ENCODE results near the gene ZBTB48.

The ZBTB48 gene

GRCh38 chr1:6572653-6573383 lies 7.0 kb upstream of the ZBTB48 start:
- DNase-seq (ENCODE audit: low read depth in 2 of 2) = no peak

- DNase-seq (ENCODE audit: low read depth in 2 of 2) = no peak
These were observed 5.7 kb upstream of the ZBTB48 start for GRCh38 chr1:6574025-6574620.

DNA sequence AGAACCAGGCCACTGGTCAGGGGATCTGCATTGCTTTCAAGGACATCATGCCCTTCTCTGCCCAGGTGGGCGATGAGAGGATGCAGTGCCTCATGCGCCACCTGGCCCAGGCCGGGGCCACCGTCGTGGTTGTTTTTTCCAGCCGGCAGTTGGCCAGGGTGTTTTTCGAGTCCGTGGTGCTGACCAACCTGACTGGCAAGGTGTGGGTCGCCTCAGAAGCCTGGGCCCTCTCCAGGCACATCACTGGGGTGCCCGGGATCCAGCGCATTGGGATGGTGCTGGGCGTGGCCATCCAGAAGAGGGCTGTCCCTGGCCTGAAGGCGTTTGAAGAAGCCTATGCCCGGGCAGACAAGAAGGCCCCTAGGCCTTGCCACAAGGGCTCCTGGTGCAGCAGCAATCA lies 5.0 kb upstream of the ZBTB48 start:
- no peak for DNase-seq (ENCODE audit: low read depth in 2 of 2)

DNA sequence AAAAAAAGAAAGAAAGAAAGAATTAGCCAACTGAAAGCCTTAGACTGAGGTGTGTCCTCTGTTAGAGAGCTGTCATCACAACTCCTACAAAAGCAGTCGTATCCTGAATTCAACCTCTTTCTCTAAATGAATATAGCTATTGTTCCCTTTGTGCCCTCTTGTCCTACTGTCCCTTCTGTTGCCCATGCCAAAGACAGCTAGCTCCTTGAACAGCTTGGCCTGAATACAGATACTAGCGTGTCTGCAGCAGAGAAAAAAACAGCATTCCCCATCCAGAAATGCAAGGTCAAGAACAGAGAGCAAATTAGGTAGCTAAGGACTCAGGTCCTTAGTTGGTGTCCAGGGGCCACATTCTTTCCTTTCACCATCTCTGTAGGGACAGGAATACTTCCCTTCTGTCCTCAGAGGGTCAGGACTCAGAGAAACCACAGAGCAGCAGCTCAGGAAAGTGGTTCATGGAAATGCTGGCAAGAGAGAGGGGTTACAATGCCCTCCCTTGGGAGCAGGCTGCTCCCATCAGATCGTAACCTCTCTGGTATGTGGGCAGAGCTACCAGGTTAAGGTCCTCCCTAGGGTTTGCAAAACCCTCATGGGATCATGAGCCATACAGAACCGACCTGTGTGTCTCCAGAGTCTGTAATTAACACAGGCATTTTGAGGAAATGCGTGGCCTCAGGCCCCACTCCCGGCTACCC lies 1.8 kb upstream of the ZBTB48 start:
- DNase-seq (ENCODE audit: low read depth in 2 of 2) = no peak

DNA sequence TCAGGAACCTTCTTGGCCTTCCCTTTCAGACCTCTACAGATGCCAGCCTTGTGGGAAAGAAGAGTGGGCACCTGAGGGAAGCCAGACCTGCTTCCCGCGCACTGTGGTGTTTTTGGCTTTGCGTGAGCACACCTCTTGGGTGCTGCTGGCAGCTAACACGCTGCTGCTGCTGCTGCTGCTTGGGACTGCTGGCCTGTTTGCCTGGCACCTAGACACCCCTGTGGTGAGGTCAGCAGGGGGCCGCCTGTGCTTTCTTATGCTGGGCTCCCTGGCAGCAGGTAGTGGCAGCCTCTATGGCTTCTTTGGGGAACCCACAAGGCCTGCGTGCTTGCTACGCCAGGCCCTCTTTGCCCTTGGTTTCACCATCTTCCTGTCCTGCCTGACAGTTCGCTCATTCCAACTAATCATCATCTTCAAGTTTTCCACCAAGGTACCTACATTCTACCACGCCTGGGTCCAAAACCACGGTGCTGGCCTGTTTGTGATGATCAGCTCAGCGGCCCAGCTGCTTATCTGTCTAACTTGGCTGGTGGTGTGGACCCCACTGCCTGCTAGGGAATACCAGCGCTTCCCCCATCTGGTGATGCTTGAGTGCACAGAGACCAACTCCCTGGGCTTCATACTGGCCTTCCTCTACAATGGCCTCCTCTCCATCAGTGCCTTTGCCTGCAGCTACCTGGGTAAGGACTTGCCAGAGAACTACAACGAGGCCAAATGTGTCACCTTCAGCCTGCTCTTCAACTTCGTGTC lies 995 bp upstream of the ZBTB48 start:
- DNase-seq (ENCODE audit: low read depth in 2 of 2) = no peak

DNA sequence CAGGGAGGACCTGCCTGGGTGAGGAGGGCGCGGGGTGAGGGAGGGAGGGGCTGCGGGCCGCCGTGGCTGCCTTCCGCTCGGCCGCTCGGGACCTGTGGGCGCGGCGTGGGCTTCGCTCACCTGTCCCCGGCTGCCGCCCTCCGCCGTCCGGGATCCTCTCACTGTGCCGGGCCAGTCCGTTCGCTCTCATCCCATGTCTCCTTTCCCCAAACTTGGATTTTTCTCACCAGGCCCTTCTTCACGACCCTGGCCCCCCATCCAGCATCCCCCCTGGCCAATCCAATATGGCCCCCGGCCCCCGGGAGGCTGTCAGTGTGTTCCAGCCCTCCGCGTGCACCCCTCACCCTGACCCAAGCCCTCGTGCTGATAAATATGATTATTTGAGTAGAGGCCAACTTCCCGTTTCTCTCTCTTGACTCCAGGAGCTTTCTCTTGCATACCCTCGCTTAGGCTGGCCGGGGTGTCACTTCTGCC lies 362 bp downstream of the ZBTB48 start:
- no peak for DNase-seq (ENCODE audit: low read depth in 2 of 2)

- DNase-seq (ENCODE audit: low read depth in 2 of 2) = no peak
These were observed 1.0 kb downstream of the ZBTB48 start for GRCh38 chr1:6580593-6581409.

DNA sequence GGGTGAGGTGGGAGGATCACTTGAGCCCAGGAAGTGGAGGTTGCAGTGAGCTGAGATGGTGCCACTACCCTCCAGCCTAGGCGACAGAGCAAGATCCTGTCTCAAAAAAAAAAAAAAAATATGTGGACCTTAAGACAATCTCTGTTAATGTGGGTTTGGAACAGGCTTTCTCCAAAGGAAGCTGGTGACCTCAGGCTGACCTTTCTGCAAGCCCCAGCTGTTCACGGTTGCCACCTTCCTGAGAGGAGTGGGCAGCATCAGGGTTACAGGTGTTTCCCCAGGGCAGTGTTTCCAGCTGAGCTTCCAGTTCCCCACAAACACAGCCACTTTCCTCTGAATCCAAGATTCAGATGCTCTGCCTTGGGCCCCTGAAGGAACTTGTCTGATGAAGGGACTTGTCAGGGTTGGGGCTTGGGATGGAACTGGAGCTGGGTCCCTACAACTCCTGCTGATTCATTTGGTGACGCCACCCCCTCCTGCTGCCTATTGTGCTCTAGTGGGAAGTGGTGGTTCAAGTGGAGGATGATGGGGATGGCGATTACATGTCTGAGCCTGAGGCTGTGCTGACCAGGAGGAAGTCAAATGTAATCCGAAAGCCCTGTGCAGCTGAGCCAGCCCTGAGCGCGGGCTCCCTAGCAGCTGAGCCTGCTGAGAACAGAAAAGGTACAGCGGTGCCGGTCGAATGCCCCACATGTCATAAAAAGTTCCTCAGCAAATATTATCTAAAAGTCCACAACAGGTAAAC lies 1.9 kb downstream of the ZBTB48 start:
- no peak for DNase-seq (ENCODE audit: low read depth in 2 of 2)

DNA sequence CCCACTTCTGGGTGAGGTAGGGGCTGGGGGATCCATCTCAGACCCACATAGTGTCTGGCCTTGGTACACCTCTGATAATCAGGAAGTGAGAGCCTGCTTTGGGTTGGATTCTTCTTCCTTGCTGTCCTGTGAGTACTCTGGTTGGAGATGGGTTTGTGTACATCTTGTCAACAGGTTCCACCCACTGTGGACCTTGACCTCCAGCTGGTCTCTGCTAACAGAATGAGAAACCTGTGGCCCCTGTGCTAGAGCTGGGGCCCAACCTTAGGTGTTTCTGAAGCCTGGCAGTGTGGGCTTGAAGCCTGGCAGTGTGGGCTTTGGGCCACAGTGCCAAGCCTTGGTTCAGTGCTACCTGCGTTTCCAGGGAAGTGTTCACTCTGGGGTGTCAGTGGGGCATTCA lies 2.6 kb downstream of the ZBTB48 start:
- no peak for DNase-seq (ENCODE audit: low read depth in 2 of 2)

DNA sequence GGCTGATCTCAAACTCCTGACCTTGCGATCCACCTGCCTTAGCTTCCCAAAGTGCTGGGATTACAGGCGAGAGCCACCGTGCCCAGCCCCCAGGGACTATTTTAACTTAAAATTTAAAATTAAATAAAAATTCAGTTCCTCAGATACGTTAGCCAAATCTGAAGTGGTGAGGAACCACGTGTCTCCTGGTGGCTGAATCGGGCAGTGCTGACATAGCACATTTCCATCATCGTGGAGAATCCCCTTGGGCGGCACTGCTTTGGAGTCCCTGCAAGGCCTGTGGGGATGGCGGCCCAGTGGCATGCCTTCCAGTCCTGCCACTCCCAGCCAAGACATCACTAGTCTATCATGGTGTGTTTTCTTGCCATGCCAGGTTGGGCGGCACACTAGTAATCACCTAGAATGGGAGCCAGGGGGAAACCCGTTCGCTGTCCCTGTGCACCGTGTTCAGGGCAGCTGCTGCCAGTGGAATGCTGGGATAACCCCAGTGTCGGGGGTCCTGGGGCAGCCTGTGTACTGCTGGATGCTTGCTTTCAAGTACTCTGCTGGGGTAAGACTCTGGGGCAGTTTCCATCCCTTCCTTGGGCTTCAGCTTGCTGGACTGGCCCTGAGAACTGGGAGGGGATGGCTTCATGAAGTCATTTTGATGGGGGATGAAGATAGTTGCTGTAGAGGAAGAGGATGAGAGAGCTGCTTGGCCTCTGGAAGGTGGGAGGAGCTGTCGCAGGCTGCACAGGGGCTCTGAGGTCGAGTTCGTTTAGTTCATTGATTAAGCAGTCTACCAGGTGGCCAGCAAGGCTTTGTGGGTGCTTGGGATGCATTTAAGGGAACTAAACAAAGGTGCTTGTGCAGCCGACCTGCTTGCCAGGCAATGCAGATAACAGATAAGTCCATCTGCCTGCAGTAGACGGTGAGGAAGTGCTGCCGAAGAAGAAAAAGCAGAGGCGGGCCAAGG lies 4.6 kb downstream of the ZBTB48 start:
- no peak for DNase-seq (ENCODE audit: low read depth in 2 of 2)

GRCh38 chr1:6585081-6585722 lies 5.4 kb downstream of the ZBTB48 start:
- no peak for DNase-seq (ENCODE audit: low read depth in 2 of 2)

DNA sequence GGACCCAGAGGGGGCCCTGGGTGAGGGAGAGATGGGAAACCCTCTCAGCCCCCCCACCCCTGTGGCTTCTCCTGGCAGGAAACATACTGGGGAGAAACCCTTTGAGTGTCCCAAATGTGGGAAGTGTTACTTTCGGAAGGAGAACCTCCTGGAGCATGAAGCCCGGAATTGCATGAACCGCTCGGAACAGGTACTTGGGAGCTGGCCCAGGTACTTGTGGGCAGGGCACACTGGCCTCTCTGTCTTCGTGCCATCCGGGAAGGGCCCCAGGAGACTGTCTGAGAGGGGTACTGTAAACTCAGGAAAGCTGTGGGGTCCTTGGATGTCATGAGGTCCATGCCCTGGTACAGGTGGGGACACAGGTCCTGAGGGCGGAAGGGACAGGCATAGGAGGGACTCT lies 6.0 kb downstream of the ZBTB48 start:
- no peak for DNase-seq (ENCODE audit: low read depth in 2 of 2)

- DNase-seq (ENCODE audit: low read depth in 2 of 2) = no peak
These were observed 6.6 kb downstream of the ZBTB48 start for GRCh38 chr1:6586404-6586816.

- no peak for DNase-seq (ENCODE audit: low read depth in 2 of 2)
These were observed 7.6 kb downstream of the ZBTB48 start for GRCh38 chr1:6587261-6588005.

DNA sequence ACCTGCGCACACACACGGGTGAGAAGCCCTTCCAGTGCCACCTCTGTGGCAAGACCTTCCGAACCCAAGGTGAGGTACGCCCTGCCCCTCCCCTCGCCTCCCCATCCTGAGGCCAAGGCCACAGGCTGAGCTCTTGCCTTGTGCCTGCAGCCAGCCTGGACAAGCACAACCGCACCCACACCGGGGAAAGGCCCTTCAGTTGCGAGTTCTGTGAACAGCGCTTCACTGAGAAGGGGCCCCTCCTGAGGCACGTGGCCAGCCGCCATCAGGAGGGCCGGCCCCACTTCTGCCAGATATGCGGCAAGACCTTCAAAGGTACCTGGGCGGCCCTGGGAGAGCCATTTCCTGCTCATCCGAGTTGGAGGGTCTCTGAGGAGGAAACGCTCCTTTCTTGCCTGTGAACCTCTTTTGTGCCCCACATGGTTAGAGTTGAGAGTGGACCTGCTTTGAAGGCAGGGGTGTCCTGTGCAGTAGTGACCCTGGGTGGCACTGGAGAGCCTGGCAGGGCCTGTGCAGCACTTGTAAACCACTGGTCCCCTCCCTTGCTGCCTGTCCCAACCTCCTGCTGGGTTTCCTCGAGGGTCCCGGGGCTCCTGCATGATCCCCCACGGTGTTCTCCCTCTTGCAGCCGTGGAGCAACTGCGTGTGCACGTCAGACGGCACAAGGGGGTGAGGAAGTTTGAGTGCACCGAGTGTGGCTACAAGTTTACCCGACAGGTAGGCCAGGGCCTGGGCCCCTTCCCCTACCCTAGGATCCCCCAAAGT lies 8.5 kb downstream of the ZBTB48 start:
- DNase-seq (ENCODE audit: low read depth in 2 of 2) = no peak

- DNase-seq (ENCODE audit: low read depth in 2 of 2) = no peak
These were observed 9.2 kb downstream of the ZBTB48 start for GRCh38 chr1:6588893-6589520.

DNA sequence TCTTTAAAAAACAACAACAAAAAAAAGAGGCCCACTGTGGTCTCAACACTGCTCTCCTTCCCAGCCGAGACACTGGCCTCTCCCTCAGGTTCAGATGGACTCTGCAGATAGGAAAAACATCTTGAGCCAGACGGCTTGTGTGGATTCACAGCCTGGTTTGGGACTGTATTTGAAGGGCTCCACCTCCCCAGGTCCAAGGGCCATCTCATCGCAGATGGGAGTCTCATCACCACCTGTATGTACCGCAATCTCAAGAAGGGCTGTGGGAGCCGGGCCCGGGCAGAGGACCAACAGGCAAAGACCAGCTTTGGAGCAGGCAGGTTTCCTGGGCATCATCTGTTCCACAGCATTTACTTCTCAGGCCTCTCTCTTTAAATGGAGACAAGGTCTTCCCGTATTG lies 10.3 kb downstream of the ZBTB48 start:
- no peak for DNase-seq (ENCODE audit: low read depth in 2 of 2)

All from activated CD4-positive, alpha-beta T cell treated with anti-CD3 and anti-CD28 coated beads for 24 hours (primary cell).